ENCODE data around the gene KRTAP4-6.

DNA sequence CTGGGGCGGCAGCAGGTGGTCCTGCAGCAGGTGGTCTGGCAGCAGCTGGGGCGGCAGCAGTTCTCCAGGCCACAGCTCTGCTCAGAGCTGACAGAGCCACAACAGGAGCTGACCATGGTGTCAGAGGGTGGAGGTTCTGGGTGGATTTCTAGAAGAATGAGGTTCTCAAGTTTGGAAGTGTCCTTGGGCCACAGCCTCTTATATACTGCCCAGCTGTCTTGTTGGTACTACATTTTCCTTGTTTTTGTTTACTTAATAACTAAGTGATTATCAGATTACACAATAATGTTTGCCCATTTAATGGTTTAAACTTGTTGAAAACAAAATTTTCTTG lies 9.3 kb upstream of the KRTAP4-6 start, which contains the start of gene KRTAP4-5:
- TF ChIP-seq, protein P1, sequence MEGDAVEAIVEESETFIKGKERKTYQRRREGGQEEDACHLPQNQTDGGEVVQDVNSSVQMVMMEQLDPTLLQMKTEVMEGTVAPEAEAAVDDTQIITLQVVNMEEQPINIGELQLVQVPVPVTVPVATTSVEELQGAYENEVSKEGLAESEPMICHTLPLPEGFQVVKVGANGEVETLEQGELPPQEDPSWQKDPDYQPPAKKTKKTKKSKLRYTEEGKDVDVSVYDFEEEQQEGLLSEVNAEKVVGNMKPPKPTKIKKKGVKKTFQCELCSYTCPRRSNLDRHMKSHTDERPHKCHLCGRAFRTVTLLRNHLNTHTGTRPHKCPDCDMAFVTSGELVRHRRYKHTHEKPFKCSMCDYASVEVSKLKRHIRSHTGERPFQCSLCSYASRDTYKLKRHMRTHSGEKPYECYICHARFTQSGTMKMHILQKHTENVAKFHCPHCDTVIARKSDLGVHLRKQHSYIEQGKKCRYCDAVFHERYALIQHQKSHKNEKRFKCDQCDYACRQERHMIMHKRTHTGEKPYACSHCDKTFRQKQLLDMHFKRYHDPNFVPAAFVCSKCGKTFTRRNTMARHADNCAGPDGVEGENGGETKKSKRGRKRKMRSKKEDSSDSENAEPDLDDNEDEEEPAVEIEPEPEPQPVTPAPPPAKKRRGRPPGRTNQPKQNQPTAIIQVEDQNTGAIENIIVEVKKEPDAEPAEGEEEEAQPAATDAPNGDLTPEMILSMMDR (IDR thresholded peaks at IDR 0.05), result no peak
- no peak for TF ChIP-seq POLR2A (IDR thresholded peaks at IDR 0.05)

Measured in lower leg skin (tissue), 3 donors.